ENCODE data around the gene SETD7.

SETD7 gene

GRCh38 chr4:139599076-139599475 is 43.1 kb upstream of the SETD7 start:
- ChIA-PET POLR2A (no interaction called here), CTCF (interaction anchor here (1.5 to 2.5 kb wide), 2 partner anchors 55 to 58 kb away, joined by 4 to 8 read pairs; no protein-coding TSS in a partner anchor)
- Histone ChIP-seq H3K27ac (ENCODE audit: insufficient read depth in 1 of 2, low read depth in 1 of 2, low read length in 2 of 2, poor library complexity in 1 of 2, severe bottlenecking in 2 of 2) (no peak overlapping the region), H3K9me3 (ENCODE audit: control extremely low read depth in 1 of 5, control insufficient read depth in 4 of 5, insufficient read depth in 2 of 5, low read depth in 1 of 5, low read length in 4 of 5) (no peaks in the 10 kb centered on the region), H3K36me3 (ENCODE audit: control insufficient read depth in 4 of 4, insufficient read depth in 4 of 4, low read length in 3 of 4) (no peaks in the 10 kb centered on the region), H3K27me3 (replicated peaks in 2 of 5; ENCODE audit: control insufficient read depth in 4 of 5, insufficient read depth in 5 of 5, low read length in 4 of 5) (peaks cover 0 to 4% (median 0%) of the 10 kb centered on the region in 5 experiments), H3K4me3 (ENCODE audit: control insufficient read depth in 1 of 7, extremely low read depth in 1 of 7, insufficient read depth in 4 of 7, low read depth in 2 of 7, low read length in 6 of 7) (no peak overlapping the region), H3K4me1 (ENCODE audit: control extremely low read depth in 1 of 4, control insufficient read depth in 4 of 4, insufficient read depth in 4 of 4, low read length in 3 of 4) (no peaks in the 10 kb centered on the region)
- 100% methylated on average over 1 of the region's 3 CpGs for WGBS (ENCODE audit: insufficient coverage)
- no peak for DNase-seq

- Histone ChIP-seq H3K36me3 (ENCODE audit: control insufficient read depth in 4 of 4, insufficient read depth in 4 of 4, low read length in 3 of 4) (no peaks in the 10 kb centered on the region), H3K4me3 (ENCODE audit: control insufficient read depth in 1 of 7, extremely low read depth in 1 of 7, insufficient read depth in 4 of 7, low read depth in 2 of 7, low read length in 6 of 7) (no peak overlapping the region), H3K4me1 (ENCODE audit: control extremely low read depth in 1 of 4, control insufficient read depth in 4 of 4, insufficient read depth in 4 of 4, low read length in 3 of 4) (no peaks in the 10 kb centered on the region), H3K9me3 (ENCODE audit: control extremely low read depth in 1 of 5, control insufficient read depth in 4 of 5, insufficient read depth in 2 of 5, low read depth in 1 of 5, low read length in 4 of 5) (no peaks in the 10 kb centered on the region), H3K27ac (ENCODE audit: insufficient read depth in 1 of 2, low read depth in 1 of 2, low read length in 2 of 2, poor library complexity in 1 of 2, severe bottlenecking in 2 of 2) (no peak overlapping the region), H3K27me3 (replicated peaks in 2 of 5; ENCODE audit: control insufficient read depth in 4 of 5, insufficient read depth in 5 of 5, low read length in 4 of 5) (peaks cover 0 to 4% (median 0%) of the 10 kb centered on the region in 5 experiments)
- WGBS (ENCODE audit: insufficient coverage): 100% methylated on average over 2 of the region's 4 CpGs
- no peak for DNase-seq
- CTCF ChIA-PET: interaction anchor here (0.9 to 5.9 kb wide), 5 partner anchors 8 to 60 kb away, joined by 3 to 39 read pairs (median 5); no protein-coding TSS in a partner anchor
- POLR2A ChIA-PET: no interaction called here
These were observed 40.8 kb upstream of the SETD7 start for GRCh38 chr4:139596684-139597279.

- WGBS (ENCODE audit: insufficient coverage): 100% methylated on average over 2 of the region's 3 CpGs
- peaks cover 0 to 4% (median 0%) of the 10 kb centered on the region in 5 experiments for H3K27me3 ChIP-seq (replicated peaks in 2 of 5; ENCODE audit: control insufficient read depth in 4 of 5, insufficient read depth in 5 of 5, low read length in 4 of 5)
- CTCF ChIA-PET: interaction anchor here (0.9 to 5.9 kb wide), 5 partner anchors 9 to 61 kb away, joined by 3 to 39 read pairs (median 5); no protein-coding TSS in a partner anchor
These were observed 40.1 kb upstream of the SETD7 start for GRCh38 chr4:139596034-139596683.

GRCh38 chr4:139594591-139595185 is 38.7 kb upstream of the SETD7 start:
- no peak overlapping the region for H3K4me3 ChIP-seq (ENCODE audit: control insufficient read depth in 1 of 7, extremely low read depth in 1 of 7, insufficient read depth in 4 of 7, low read depth in 2 of 7, low read length in 6 of 7)
- ChIA-PET CTCF (interaction anchor here (1.1 to 5.9 kb wide), 3 partner anchors 10 to 35 kb away, joined by 3 to 39 read pairs (median 6); no protein-coding TSS in a partner anchor), POLR2A (no interaction called here)
- peaks cover 0 to 4% (median 0%) of the 10 kb centered on the region in 5 experiments for H3K27me3 ChIP-seq (replicated peaks in 2 of 5; ENCODE audit: control insufficient read depth in 4 of 5, insufficient read depth in 5 of 5, low read length in 4 of 5)
- DNase-seq: no peak
- no peaks in the 10 kb centered on the region for H3K4me1 ChIP-seq (ENCODE audit: control extremely low read depth in 1 of 4, control insufficient read depth in 4 of 4, insufficient read depth in 4 of 4, low read length in 3 of 4)
- no CpG with 5 or more reads among the region's 5 CpGs for WGBS (ENCODE audit: insufficient coverage)
- no peak overlapping the region for H3K27ac ChIP-seq (ENCODE audit: insufficient read depth in 1 of 2, low read depth in 1 of 2, low read length in 2 of 2, poor library complexity in 1 of 2, severe bottlenecking in 2 of 2)
- H3K36me3 ChIP-seq (ENCODE audit: control insufficient read depth in 4 of 4, insufficient read depth in 4 of 4, low read length in 3 of 4): no peaks in the 10 kb centered on the region
- H3K9me3 ChIP-seq (ENCODE audit: control extremely low read depth in 1 of 5, control insufficient read depth in 4 of 5, insufficient read depth in 2 of 5, low read depth in 1 of 5, low read length in 4 of 5): no peaks in the 10 kb centered on the region

More at GRCh38 chr4:139596034-139596683, 40.1 kb upstream of the SETD7 start:
- H3K4me3 ChIP-seq (ENCODE audit: control insufficient read depth in 1 of 7, extremely low read depth in 1 of 7, insufficient read depth in 4 of 7, low read depth in 2 of 7, low read length in 6 of 7): no peak overlapping the region
- no peaks in the 10 kb centered on the region for H3K36me3 ChIP-seq (ENCODE audit: control insufficient read depth in 4 of 4, insufficient read depth in 4 of 4, low read length in 3 of 4)
- no peaks in the 10 kb centered on the region for H3K9me3 ChIP-seq (ENCODE audit: control extremely low read depth in 1 of 5, control insufficient read depth in 4 of 5, insufficient read depth in 2 of 5, low read depth in 1 of 5, low read length in 4 of 5)
- no peak for DNase-seq
- H3K27ac ChIP-seq (ENCODE audit: insufficient read depth in 1 of 2, low read depth in 1 of 2, low read length in 2 of 2, poor library complexity in 1 of 2, severe bottlenecking in 2 of 2): no peak overlapping the region
- no peaks in the 10 kb centered on the region for H3K4me1 ChIP-seq (ENCODE audit: control extremely low read depth in 1 of 4, control insufficient read depth in 4 of 4, insufficient read depth in 4 of 4, low read length in 3 of 4)
- POLR2A ChIA-PET: no interaction called here

- Histone ChIP-seq H3K27ac (ENCODE audit: insufficient read depth in 1 of 2, low read depth in 1 of 2, low read length in 2 of 2, poor library complexity in 1 of 2, severe bottlenecking in 2 of 2) (no peak overlapping the region), H3K27me3 (replicated peaks in 2 of 5; ENCODE audit: control insufficient read depth in 4 of 5, insufficient read depth in 5 of 5, low read length in 4 of 5) (peaks cover 0 to 4% (median 0%) of the 10 kb centered on the region in 5 experiments), H3K36me3 (ENCODE audit: control insufficient read depth in 4 of 4, insufficient read depth in 4 of 4, low read length in 3 of 4) (no peaks in the 10 kb centered on the region), H3K4me1 (ENCODE audit: control extremely low read depth in 1 of 4, control insufficient read depth in 4 of 4, insufficient read depth in 4 of 4, low read length in 3 of 4) (no peaks in the 10 kb centered on the region), H3K4me3 (ENCODE audit: control insufficient read depth in 1 of 7, extremely low read depth in 1 of 7, insufficient read depth in 4 of 7, low read depth in 2 of 7, low read length in 6 of 7) (no peak overlapping the region), H3K9me3 (ENCODE audit: control extremely low read depth in 1 of 5, control insufficient read depth in 4 of 5, insufficient read depth in 2 of 5, low read depth in 1 of 5, low read length in 4 of 5) (no peaks in the 10 kb centered on the region)
- POLR2A ChIA-PET: no interaction called here
- CTCF ChIA-PET: interaction anchor here (0.8 to 5.9 kb wide), 2 partner anchors 12 to 63 kb away, joined by 3 to 39 read pairs; no protein-coding TSS in a partner anchor
- 100% methylated on average over 3 of the region's 4 CpGs for WGBS (ENCODE audit: insufficient coverage)
- DNase-seq: no peak
These were observed 37.1 kb upstream of the SETD7 start for GRCh38 chr4:139593091-139593564.

- ChIA-PET CTCF (interaction anchor here (1.6 kb wide), 1 partner anchor 13 kb away, joined by 4 read pairs; no protein-coding TSS in a partner anchor), POLR2A (no interaction called here)
- DNase-seq: no peak
- 86% methylated on average over 1 of the region's 1 CpG for WGBS (ENCODE audit: insufficient coverage)
- Histone ChIP-seq H3K27me3 (replicated peaks in 2 of 5; ENCODE audit: control insufficient read depth in 4 of 5, insufficient read depth in 5 of 5, low read length in 4 of 5) (peaks cover 0 to 2% (median 0%) of the 10 kb centered on the region in 5 experiments), H3K36me3 (ENCODE audit: control insufficient read depth in 4 of 4, insufficient read depth in 4 of 4, low read length in 3 of 4) (no peaks in the 10 kb centered on the region), H3K4me3 (ENCODE audit: control insufficient read depth in 1 of 7, extremely low read depth in 1 of 7, insufficient read depth in 4 of 7, low read depth in 2 of 7, low read length in 6 of 7) (no peak overlapping the region), H3K27ac (ENCODE audit: insufficient read depth in 1 of 2, low read depth in 1 of 2, low read length in 2 of 2, poor library complexity in 1 of 2, severe bottlenecking in 2 of 2) (no peak overlapping the region), H3K4me1 (ENCODE audit: control extremely low read depth in 1 of 4, control insufficient read depth in 4 of 4, insufficient read depth in 4 of 4, low read length in 3 of 4) (no peaks in the 10 kb centered on the region), H3K9me3 (ENCODE audit: control extremely low read depth in 1 of 5, control insufficient read depth in 4 of 5, insufficient read depth in 2 of 5, low read depth in 1 of 5, low read length in 4 of 5) (no peaks in the 10 kb centered on the region)
These were observed 33.5 kb upstream of the SETD7 start for GRCh38 chr4:139589336-139590018.

All from common myeloid progenitor, CD34-positive (primary cell).